HG03135 (cell line): ENCODE measurements around the gene PSMD6.

Experiments
- ATAC-seq: cut with Tn5 transposase; IDR thresholded peaks from one replicate; pipeline ENCODE4 v1.9.1; 2021; ENCODE audit warnings: mild to moderate bottlenecking, moderate library complexity; ENCODE audit not compliant: unreplicated experiment

Gene PSMD6

GRCh38 chr3:64023187-64023860, at the start of gene PSMD6:
PSMD6 (minus strand) TSS chr3:64023494; CDS start chr3:64023419, 75 bp downstream.
- ATAC-seq, result peak; percentile 96

GRCh38 chr3:64072126-64072525, 48.8 kb upstream of the PSMD6 start:
- ATAC-seq, result no peak

- no peak for ATAC-seq
Measured at GRCh38 chr3:64070704-64071103, 47.4 kb upstream of the PSMD6 start.

GRCh38 chr3:64067506-64068346, 44.4 kb upstream of the PSMD6 start:
- no peak for ATAC-seq

GRCh38 chr3:64064804-64065203, 41.5 kb upstream of the PSMD6 start:
- no peak for ATAC-seq

GRCh38 chr3:64063983-64064438, 40.7 kb upstream of the PSMD6 start:
- ATAC-seq, result no peak

GRCh38 chr3:64063207-64063982, 40.1 kb upstream of the PSMD6 start:
- ATAC-seq, result no peak

GRCh38 chr3:64061628-64062027, 38.3 kb upstream of the PSMD6 start:
- no peak for ATAC-seq

- ATAC-seq, result no peak
Measured at GRCh38 chr3:64059484-64060175, 36.3 kb upstream of the PSMD6 start.

GRCh38 chr3:64058566-64058965, 35.3 kb upstream of the PSMD6 start:
- no peak for ATAC-seq

- ATAC-seq, result no peak
Measured at GRCh38 chr3:64057231-64057630, 33.9 kb upstream of the PSMD6 start.

- no peak for ATAC-seq
Measured at GRCh38 chr3:64056606-64057180, 33.4 kb upstream of the PSMD6 start.

- no peak for ATAC-seq
Measured at GRCh38 chr3:64055076-64055475, 31.8 kb upstream of the PSMD6 start.

GRCh38 chr3:64054488-64054887, 31.2 kb upstream of the PSMD6 start:
- no peak for ATAC-seq

- no peak for ATAC-seq
Measured at GRCh38 chr3:64053581-64053980, 30.3 kb upstream of the PSMD6 start.

- no peak for ATAC-seq
Measured at GRCh38 chr3:64053117-64053516, 29.8 kb upstream of the PSMD6 start.

GRCh38 chr3:64049832-64050231, 26.5 kb upstream of the PSMD6 start:
- ATAC-seq, result no peak

- no peak for ATAC-seq
Measured at GRCh38 chr3:64049136-64049535, 25.8 kb upstream of the PSMD6 start.

GRCh38 chr3:64048631-64049061, 25.4 kb upstream of the PSMD6 start:
- no peak for ATAC-seq

GRCh38 chr3:64047787-64048186, 24.5 kb upstream of the PSMD6 start:
- ATAC-seq, result no peak
